Measurements from ENCODE around the gene CCDC106. TPM values are rescaled to one million over a fixed set of nuclear protein-coding genes. Genes with fewer than 3 reads are reported as not detected.

The CCDC106 gene
- total RNA-seq, 4 donors from 2014 or later = 3.7 to 15.1 (median 8.4) TPM

DNA sequence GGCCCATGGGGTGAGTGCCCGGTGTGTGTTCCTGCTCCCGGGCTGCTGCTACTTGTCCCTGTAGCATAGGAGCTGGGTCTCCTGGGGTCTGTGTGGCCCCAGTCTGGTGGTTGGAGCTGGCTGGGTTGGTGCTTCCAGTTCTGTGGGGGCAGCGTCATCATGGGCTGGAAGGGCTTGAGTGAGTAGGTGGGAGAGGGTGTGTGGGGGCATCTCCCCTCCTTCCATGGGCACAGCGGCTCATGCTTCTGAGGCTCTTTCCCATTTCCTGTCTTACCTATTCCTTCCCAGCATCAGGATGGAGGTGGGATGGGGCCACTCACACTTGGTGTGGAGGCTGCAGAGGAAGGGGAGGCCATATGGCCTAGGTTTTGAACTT lies 19.0 kb downstream of the CCDC106 start:
- no peak for DNase-seq
- H3K4me3 ChIP-seq = no peak overlapping the region
- intact Hi-C loops (cut with DNase I; ENCODE audit: low total_unique reads) (no loop called here), in situ Hi-C loops (cut with MboI; ENCODE audit: low pct_ligation_motif_present in 1 of 4, low pct_unique_long_range_greater_than_20kb in 1 of 4, low sequenced_read_pairs in 3 of 4) (no loop called here)
- WGBS, 2 donors (ENCODE audit: low coverage in 1 of 2) = 92% methylated on average over 4 of the region's 4 CpGs; no CpG with 5 or more reads in 1 of the 2 donors
- H3K9me3 ChIP-seq = no peaks in the 10 kb centered on the region
- TF ChIP-seq EP300 (IDR thresholded peaks at IDR 0.05; ENCODE audit: low read depth) = no peak
- TF ChIP-seq POLR2A (IDR thresholded peaks at IDR 0.05) = no peak
- TF ChIP-seq, protein P1, sequence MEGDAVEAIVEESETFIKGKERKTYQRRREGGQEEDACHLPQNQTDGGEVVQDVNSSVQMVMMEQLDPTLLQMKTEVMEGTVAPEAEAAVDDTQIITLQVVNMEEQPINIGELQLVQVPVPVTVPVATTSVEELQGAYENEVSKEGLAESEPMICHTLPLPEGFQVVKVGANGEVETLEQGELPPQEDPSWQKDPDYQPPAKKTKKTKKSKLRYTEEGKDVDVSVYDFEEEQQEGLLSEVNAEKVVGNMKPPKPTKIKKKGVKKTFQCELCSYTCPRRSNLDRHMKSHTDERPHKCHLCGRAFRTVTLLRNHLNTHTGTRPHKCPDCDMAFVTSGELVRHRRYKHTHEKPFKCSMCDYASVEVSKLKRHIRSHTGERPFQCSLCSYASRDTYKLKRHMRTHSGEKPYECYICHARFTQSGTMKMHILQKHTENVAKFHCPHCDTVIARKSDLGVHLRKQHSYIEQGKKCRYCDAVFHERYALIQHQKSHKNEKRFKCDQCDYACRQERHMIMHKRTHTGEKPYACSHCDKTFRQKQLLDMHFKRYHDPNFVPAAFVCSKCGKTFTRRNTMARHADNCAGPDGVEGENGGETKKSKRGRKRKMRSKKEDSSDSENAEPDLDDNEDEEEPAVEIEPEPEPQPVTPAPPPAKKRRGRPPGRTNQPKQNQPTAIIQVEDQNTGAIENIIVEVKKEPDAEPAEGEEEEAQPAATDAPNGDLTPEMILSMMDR (IDR thresholded peaks at IDR 0.05) = no peak
- no peak overlapping the region for H3K27ac ChIP-seq
- peaks cover 0 to 5% (median 1%) of the 10 kb centered on the region in 4 donors for H3K4me1 ChIP-seq
- H3K36me3 ChIP-seq = peaks cover 0 to 63% (median 33%) of the 10 kb centered on the region in 4 donors
- no peaks in the 10 kb centered on the region for H3K27me3 ChIP-seq

DNA sequence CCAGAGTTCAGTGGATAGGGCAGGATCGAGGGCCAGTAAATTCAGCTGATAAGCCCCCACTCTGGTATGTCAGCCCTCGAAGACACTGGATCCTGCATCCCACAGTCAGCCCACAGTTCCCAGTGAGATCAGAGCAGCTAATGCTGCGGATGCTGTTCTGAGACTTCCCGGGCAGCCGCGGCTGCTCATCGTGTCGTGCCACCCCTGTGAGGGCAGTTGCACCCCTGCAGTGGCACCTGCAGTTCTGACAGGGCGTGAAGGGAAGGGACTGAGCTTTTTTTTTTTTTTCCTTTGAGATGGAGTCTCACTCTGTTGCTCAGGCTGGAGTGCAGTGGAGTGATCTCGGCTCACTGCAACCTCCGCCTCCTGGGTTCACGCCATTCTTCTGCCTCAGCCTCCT lies 19.5 kb downstream of the CCDC106 start:
- Histone ChIP-seq H3K27ac (no peak overlapping the region), H3K4me3 (no peak overlapping the region), H3K27me3 (no peaks in the 10 kb centered on the region), H3K4me1 (peaks cover 0 to 5% (median 1%) of the 10 kb centered on the region in 4 donors), H3K36me3 (peaks cover 0 to 58% (median 31%) of the 10 kb centered on the region in 4 donors), H3K9me3 (no peaks in the 10 kb centered on the region)
- TF ChIP-seq POLR2A (IDR thresholded peaks at IDR 0.05) (no peak), EP300 (IDR thresholded peaks at IDR 0.05; ENCODE audit: low read depth) (no peak)
- TF ChIP-seq, protein P1 (IDR thresholded peaks at IDR 0.05) = no peak
- WGBS, 2 donors (ENCODE audit: low coverage in 1 of 2) = 86 to 94% methylated on average over 3 to 12 of the region's 12 CpGs
- intact Hi-C loops (cut with DNase I; ENCODE audit: low total_unique reads) = no loop called here
- in situ Hi-C loops (cut with MboI; ENCODE audit: low pct_ligation_motif_present in 1 of 4, low pct_unique_long_range_greater_than_20kb in 1 of 4, low sequenced_read_pairs in 3 of 4) = no loop called here
- DNase-seq = no peak

- TF ChIP-seq POLR2A (IDR thresholded peaks at IDR 0.05) (no peak), EP300 (IDR thresholded peaks at IDR 0.05; ENCODE audit: low read depth) (no peak), POLR2AphosphoS5 (IDR thresholded peaks at IDR 0.05) (no peak)
- TF ChIP-seq, protein P1 (IDR thresholded peaks at IDR 0.05) = no peak
- no peaks in the 10 kb centered on the region for H3K27me3 ChIP-seq
- no peaks in the 10 kb centered on the region for H3K9me3 ChIP-seq
- H3K4me3 ChIP-seq = no peak overlapping the region
- peak overlapping the region in 1 of 4 donors; percentile 2 for H3K27ac ChIP-seq
- WGBS, 2 donors (ENCODE audit: low coverage in 1 of 2) = 62% methylated on average over 11 of the region's 11 CpGs; no CpG with 5 or more reads in 1 of the 2 donors
- in situ Hi-C loops (cut with MboI; ENCODE audit: low pct_ligation_motif_present in 1 of 4, low pct_unique_long_range_greater_than_20kb in 1 of 4, low sequenced_read_pairs in 3 of 4) = no loop called here
- no peak for DNase-seq
- intact Hi-C loops (cut with DNase I; ENCODE audit: low total_unique reads) = no loop called here
- H3K36me3 ChIP-seq = peaks cover 0 to 53% (median 29%) of the 10 kb centered on the region in 4 donors
- peaks cover 0 to 5% (median 1%) of the 10 kb centered on the region in 4 donors for H3K4me1 ChIP-seq
These were observed 19.9 kb downstream of the CCDC106 start for GRCh38 chr19:55667958-55668357.

GRCh38 chr19:55668603-55669348 lies 20.8 kb downstream of the CCDC106 start:
- H3K36me3 ChIP-seq = peaks cover 0 to 45% (median 23%) of the 10 kb centered on the region in 4 donors
- in situ Hi-C loops (cut with MboI; ENCODE audit: low pct_ligation_motif_present in 1 of 4, low pct_unique_long_range_greater_than_20kb in 1 of 4, low sequenced_read_pairs in 3 of 4) = no loop called here
- peak overlapping the region in 1 of 4 donors; percentile 2 for H3K27ac ChIP-seq
- 87% methylated on average over 30 of the region's 30 CpGs; no CpG with 5 or more reads in 1 of the 2 donors for WGBS, 2 donors (ENCODE audit: low coverage in 1 of 2)
- H3K27me3 ChIP-seq = no peaks in the 10 kb centered on the region
- no peaks in the 10 kb centered on the region for H3K9me3 ChIP-seq
- H3K4me3 ChIP-seq = no peak overlapping the region
- no peak for DNase-seq
- intact Hi-C loops (cut with DNase I; ENCODE audit: low total_unique reads) = no loop called here
- peaks cover 0 to 5% (median 2%) of the 10 kb centered on the region in 4 donors for H3K4me1 ChIP-seq
- TF ChIP-seq, protein P1 (IDR thresholded peaks at IDR 0.05) = no peak
- TF ChIP-seq POLR2AphosphoS5 (IDR thresholded peaks at IDR 0.05) = no peak
- no peak for TF ChIP-seq POLR2A (IDR thresholded peaks at IDR 0.05)
- TF ChIP-seq EP300 (IDR thresholded peaks at IDR 0.05; ENCODE audit: low read depth) = no peak

Data from transverse colon (tissue), 4 donors.